Measurements from ENCODE around the gene MED7. TPM values are rescaled to one million over a fixed set of nuclear protein-coding genes. Genes with fewer than 3 reads are reported as not detected.

The MED7 gene
- total and polyA plus RNA-seq, 10 of the 15 experiments (the other 5 are each of a cell fraction or from before 2014, with no cell fraction given): 9.3 to 47.7 (median 22.7) TPM

DNA sequence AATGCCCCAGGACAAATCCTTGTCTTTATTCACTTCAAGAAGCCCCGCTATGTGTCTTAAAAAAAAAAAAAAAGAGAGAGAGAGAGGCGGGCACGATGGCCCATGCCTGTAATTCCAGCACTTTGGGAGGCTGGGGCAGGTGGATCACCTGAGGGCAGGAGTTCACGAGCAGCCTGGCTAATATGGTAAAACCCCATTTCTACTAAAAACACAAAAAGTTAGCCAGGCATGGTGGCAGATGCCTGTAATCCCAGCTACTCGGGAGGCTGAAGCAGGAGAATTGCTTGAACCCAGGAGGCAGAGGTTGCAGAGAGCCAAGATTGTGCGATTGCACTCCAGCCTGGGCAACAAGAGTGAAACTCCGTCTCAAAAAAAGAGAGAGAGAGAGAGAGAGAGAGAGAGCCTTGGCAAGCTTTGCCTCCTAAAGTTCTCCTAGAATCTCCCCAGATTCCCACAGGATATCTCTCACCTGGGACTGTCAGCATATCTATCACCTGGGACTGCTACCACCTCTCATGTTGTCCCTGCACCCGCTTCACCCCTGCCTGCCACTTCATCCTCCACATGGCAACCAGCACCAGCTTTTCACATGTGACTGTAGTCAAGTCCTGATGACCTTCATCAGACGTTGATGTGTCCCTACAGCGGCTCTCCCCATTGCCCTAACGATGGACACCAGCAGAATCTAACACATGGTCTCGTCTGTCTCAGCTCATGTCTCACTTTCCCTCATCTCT lies 43.8 kb upstream of the MED7 start:
- H3K4me3 ChIP-seq: no peak overlapping the region
- RAD21 ChIA-PET (ENCODE audit: unreplicated experiment): no interaction called here
- SMC1A ChIA-PET (ENCODE audit: uncharacterized antibody, unreplicated experiment): interaction anchor here (1.0 to 6.1 kb wide), 2 partner anchors 10 to 13 kb away, joined by 3 to 43 read pairs; no protein-coding TSS in a partner anchor
- no peaks in the 10 kb centered on the region for H3K27me3 ChIP-seq (replicated peaks in 1 of 2; ENCODE audit: control insufficient read depth in 2 of 2, insufficient read depth in 2 of 2, low read length in 1 of 2)
- no peaks in the 10 kb centered on the region for H3K79me2 ChIP-seq (ENCODE audit: control insufficient read depth, insufficient read depth, low read length)
- 0 out of 2 replicates have a peak, but pooled peaks cover 6% of the 10 kb centered on the region for H3K4me1 ChIP-seq (ENCODE audit: control insufficient read depth, insufficient read depth, low read length)
- CTCF ChIA-PET: interaction anchor here (1.0 to 1.1 kb wide), 2 partner anchors 29 to 37 kb away, joined by 3 to 4 read pairs; no protein-coding TSS in a partner anchor
- POLR2A ChIA-PET: interaction anchor here (0.7 kb wide), 1 partner anchor 33 kb away, joined by 3 read pairs; no protein-coding TSS in a partner anchor
- WGBS (ENCODE audit: insufficient coverage, insufficient replicate concordance, low lambda C conversion rate, missing lambda C conversion rate): 73% methylated on average over 11 of the region's 12 CpGs
- H3K9me3 ChIP-seq (replicated peaks; ENCODE audit: control insufficient read depth, insufficient read depth, low read length): no peaks in the 10 kb centered on the region
- in situ Hi-C loops (cut with MboI): no loop called here
- no peak for ATAC-seq
- no peak for DNase-seq (ENCODE audit: low read depth, low spot score)
- BruUV-seq (replicated peaks): no TSS peak
- H3K27ac ChIP-seq (ENCODE audit: control insufficient read depth, insufficient read depth): no peak overlapping the region
- H3K9ac ChIP-seq (ENCODE audit: control insufficient read depth, insufficient read depth, low read length): no peak overlapping the region
- no peaks in the 10 kb centered on the region for H3K36me3 ChIP-seq (ENCODE audit: control insufficient read depth in 2 of 2, insufficient read depth in 2 of 2, low read length in 1 of 2)
- no peak for FAIRE-seq
- no peak overlapping the region for H3K4me2 ChIP-seq (ENCODE audit: control insufficient read depth, insufficient read depth)
- H2AFZ ChIP-seq (ENCODE audit: control insufficient read depth, low read depth, low read length): no peak overlapping the region
- H4K20me1 ChIP-seq (ENCODE audit: control insufficient read depth, insufficient read depth): no peaks in the 10 kb centered on the region
- intact Hi-C loops (cut with micrococcal nuclease; ENCODE audit: unreplicated experiment): no loop called here
- TF ChIP-seq SPI1 (IDR thresholded peaks at IDR 0.05; ENCODE audit: borderline replicate concordance, insufficient read depth, low read depth, low read length) (no peak), SMC3 (IDR thresholded peaks at IDR 0.05; ENCODE audit: borderline replicate concordance, low read length) (no peak), JUND (IDR thresholded peaks at IDR 0.05; ENCODE audit: low read depth, low read length) (no peak), EED (IDR thresholded peaks at IDR 0.05; ENCODE audit: low read depth) (no peak), ZNF622 (IDR thresholded peaks at IDR 0.05) (no peak), ZBED1 (IDR thresholded peaks at IDR 0.05; ENCODE audit: borderline replicate concordance) (no peak)
- TF ChIP-seq, protein P1, sequence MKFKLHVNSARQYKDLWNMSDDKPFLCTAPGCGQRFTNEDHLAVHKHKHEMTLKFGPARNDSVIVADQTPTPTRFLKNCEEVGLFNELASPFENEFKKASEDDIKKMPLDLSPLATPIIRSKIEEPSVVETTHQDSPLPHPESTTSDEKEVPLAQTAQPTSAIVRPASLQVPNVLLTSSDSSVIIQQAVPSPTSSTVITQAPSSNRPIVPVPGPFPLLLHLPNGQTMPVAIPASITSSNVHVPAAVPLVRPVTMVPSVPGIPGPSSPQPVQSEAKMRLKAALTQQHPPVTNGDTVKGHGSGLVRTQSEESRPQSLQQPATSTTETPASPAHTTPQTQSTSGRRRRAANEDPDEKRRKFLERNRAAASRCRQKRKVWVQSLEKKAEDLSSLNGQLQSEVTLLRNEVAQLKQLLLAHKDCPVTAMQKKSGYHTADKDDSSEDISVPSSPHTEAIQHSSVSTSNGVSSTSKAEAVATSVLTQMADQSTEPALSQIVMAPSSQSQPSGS (IDR thresholded peaks at IDR 0.05; ENCODE audit: low read length): no peak
- TF ChIP-seq, protein P2, sequence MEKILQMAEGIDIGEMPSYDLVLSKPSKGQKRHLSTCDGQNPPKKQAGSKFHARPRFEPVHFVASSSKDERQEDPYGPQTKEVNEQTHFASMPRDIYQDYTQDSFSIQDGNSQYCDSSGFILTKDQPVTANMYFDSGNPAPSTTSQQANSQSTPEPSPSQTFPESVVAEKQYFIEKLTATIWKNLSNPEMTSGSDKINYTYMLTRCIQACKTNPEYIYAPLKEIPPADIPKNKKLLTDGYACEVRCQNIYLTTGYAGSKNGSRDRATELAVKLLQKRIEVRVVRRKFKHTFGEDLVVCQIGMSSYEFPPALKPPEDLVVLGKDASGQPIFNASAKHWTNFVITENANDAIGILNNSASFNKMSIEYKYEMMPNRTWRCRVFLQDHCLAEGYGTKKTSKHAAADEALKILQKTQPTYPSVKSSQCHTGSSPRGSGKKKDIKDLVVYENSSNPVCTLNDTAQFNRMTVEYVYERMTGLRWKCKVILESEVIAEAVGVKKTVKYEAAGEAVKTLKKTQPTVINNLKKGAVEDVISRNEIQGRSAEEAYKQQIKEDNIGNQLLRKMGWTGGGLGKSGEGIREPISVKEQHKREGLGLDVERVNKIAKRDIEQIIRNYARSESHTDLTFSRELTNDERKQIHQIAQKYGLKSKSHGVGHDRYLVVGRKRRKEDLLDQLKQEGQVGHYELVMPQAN (conservative IDR thresholded peaks at IDR 0.05): no peak
- TF ChIP-seq, protein P3, sequence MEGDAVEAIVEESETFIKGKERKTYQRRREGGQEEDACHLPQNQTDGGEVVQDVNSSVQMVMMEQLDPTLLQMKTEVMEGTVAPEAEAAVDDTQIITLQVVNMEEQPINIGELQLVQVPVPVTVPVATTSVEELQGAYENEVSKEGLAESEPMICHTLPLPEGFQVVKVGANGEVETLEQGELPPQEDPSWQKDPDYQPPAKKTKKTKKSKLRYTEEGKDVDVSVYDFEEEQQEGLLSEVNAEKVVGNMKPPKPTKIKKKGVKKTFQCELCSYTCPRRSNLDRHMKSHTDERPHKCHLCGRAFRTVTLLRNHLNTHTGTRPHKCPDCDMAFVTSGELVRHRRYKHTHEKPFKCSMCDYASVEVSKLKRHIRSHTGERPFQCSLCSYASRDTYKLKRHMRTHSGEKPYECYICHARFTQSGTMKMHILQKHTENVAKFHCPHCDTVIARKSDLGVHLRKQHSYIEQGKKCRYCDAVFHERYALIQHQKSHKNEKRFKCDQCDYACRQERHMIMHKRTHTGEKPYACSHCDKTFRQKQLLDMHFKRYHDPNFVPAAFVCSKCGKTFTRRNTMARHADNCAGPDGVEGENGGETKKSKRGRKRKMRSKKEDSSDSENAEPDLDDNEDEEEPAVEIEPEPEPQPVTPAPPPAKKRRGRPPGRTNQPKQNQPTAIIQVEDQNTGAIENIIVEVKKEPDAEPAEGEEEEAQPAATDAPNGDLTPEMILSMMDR (IDR thresholded peaks at IDR 0.05 in 2 of 3, conservative IDR thresholded peaks at IDR 0.05 in 1 of 3; ENCODE audit: control insufficient read depth in 2 of 3, extremely low read depth in 1 of 3, insufficient read depth in 1 of 3, low read depth in 3 of 3, low read length in 3 of 3): no peak
- TF ChIP-seq, protein P4, sequence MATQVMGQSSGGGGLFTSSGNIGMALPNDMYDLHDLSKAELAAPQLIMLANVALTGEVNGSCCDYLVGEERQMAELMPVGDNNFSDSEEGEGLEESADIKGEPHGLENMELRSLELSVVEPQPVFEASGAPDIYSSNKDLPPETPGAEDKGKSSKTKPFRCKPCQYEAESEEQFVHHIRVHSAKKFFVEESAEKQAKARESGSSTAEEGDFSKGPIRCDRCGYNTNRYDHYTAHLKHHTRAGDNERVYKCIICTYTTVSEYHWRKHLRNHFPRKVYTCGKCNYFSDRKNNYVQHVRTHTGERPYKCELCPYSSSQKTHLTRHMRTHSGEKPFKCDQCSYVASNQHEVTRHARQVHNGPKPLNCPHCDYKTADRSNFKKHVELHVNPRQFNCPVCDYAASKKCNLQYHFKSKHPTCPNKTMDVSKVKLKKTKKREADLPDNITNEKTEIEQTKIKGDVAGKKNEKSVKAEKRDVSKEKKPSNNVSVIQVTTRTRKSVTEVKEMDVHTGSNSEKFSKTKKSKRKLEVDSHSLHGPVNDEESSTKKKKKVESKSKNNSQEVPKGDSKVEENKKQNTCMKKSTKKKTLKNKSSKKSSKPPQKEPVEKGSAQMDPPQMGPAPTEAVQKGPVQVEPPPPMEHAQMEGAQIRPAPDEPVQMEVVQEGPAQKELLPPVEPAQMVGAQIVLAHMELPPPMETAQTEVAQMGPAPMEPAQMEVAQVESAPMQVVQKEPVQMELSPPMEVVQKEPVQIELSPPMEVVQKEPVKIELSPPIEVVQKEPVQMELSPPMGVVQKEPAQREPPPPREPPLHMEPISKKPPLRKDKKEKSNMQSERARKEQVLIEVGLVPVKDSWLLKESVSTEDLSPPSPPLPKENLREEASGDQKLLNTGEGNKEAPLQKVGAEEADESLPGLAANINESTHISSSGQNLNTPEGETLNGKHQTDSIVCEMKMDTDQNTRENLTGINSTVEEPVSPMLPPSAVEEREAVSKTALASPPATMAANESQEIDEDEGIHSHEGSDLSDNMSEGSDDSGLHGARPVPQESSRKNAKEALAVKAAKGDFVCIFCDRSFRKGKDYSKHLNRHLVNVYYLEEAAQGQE (IDR thresholded peaks at IDR 0.05; ENCODE audit: low read depth, low read length): no peak

Measured in GM12878 (cell line).